CD4-positive, alpha-beta T cell (primary cell): ENCODE data around the gene BLACAT1. TPM values are rescaled to one million over a fixed set of nuclear protein-coding genes. Genes with fewer than 3 reads are reported as not detected.

ENCODE experiments used
- ATAC-seq: fragments of 200-7000 bp; cut with Tn5 transposase; one replicate; pipeline ENCODE4 v1.10.0; 2022; ENCODE audit warnings: mild to moderate bottlenecking; ENCODE audit not compliant: poor library complexity
- CTCF ChIA-PET: fragments of 350-600 bp; sonication (Branson Sonifier 250); formaldehyde crosslinking; loops from one replicate; lab custom pipeline; 2021; ENCODE audit warnings: antibody characterized with exemption, inconsistent platforms; lab: Charles Lee
- POLR2A ChIA-PET: fragments of 350-600 bp; sonication (Branson Sonifier 250); formaldehyde crosslinking; loops from one replicate; lab custom pipeline; 2021; ENCODE audit warnings: antibody characterized with exemption, inconsistent platforms; lab: Charles Lee
- DNase-seq, 14 experiments: peaks; one replicate each; pipeline ENCODE4 v3.0.0-alpha.2; 2013 to 2020; ENCODE audit warnings: mixed read lengths in 2 of 14
- H3K27ac ChIP-seq, 2 donors: one replicate each; pipeline versions ENCODE4 v1.5.1 to v1.7.0; 2013; ENCODE audit warnings: low read length in 2 of 2, low read depth in 1 of 2, mild to moderate bottlenecking in 1 of 2
- H3K27me3 ChIP-seq, 2 experiments: 1 replicate in 1 of 2; 2 replicates in 1 of 2; pipeline versions ENCODE4 v1.6.1 to v1.7.0; 2013; ENCODE audit warnings: low read length in 2 of 2, control low read depth in 1 of 2, mild to moderate bottlenecking in 1 of 2, moderate library complexity in 1 of 2; ENCODE audit not compliant: insufficient read depth in 2 of 2, control insufficient read depth in 1 of 2
- H3K36me3 ChIP-seq: one replicate; pipeline ENCODE4 v1.6.1; 2013; ENCODE audit warnings: low read length, control low read depth; ENCODE audit not compliant: insufficient read depth
- H3K4me1 ChIP-seq: one replicate; pipeline ENCODE4 v1.6.1; 2013; ENCODE audit warnings: low read length, control low read depth; ENCODE audit not compliant: insufficient read depth
- H3K4me3 ChIP-seq: one replicate; pipeline ENCODE4 v1.5.1; 2013; ENCODE audit warnings: mild to moderate bottlenecking, low read length, moderate library complexity
- H3K9me3 ChIP-seq, 2 experiments: 1 replicate in 1 of 2; 2 replicates in 1 of 2; pipeline versions ENCODE4 v1.6.1 to v1.7.0; 2013; ENCODE audit warnings: low read length in 2 of 2, mild to moderate bottlenecking in 2 of 2, control low read depth in 1 of 2, moderate library complexity in 1 of 2; ENCODE audit not compliant: control insufficient read depth in 1 of 2, insufficient read depth in 1 of 2
- H3K27ac Mint-ChIP-seq: one replicate; pipeline ENCODE4 v1.8.0; 2020; ENCODE audit warnings: mixed read lengths
- H3K27me3 Mint-ChIP-seq: one replicate; pipeline ENCODE4 v1.8.0; 2021; ENCODE audit warnings: mixed read lengths
- H3K36me3 Mint-ChIP-seq: one replicate; pipeline ENCODE4 v1.8.0; 2021; ENCODE audit warnings: low read depth, mixed read lengths
- H3K4me1 Mint-ChIP-seq: one replicate; pipeline ENCODE4 v1.8.0; 2021; ENCODE audit warnings: low read depth, mixed read lengths
- H3K4me3 Mint-ChIP-seq: one replicate; pipeline ENCODE4 v1.8.0; 2020; ENCODE audit warnings: mild to moderate bottlenecking, mixed read lengths
- H3K9me3 Mint-ChIP-seq: one replicate; pipeline ENCODE4 v1.8.0; 2020; ENCODE audit warnings: mixed read lengths
- intact Hi-C, 2 experiments: fragments of 100-400 bp; cut with DNase I in 1 of 2; cut with micrococcal nuclease in 1 of 2; formaldehyde crosslinking; loops; one replicate each; pipeline versions ENCODE4 v1.15.1 to v1.9.0; 2023 to 2025; cut with DNase I, micrococcal nuclease
- total RNA-seq, 174 experiments: library from RNA in 2 of 174; stranded (reverse) in 2 of 174; gene quantifications; one replicate each; pipeline ENCODE4 v1.2.3 and lab custom pipeline; 2021 to 2026
- TF ChIP-seq, protein P1 (sequence below): fragments of 200-600 bp; IDR thresholded peaks from one replicate; pipeline ENCODE4 v1.8.0; 2022; ENCODE audit warnings: antibody characterized with exemption, mild to moderate bottlenecking

Gene BLACAT1
- total RNA-seq, 2 experiments from 2014 or later: not detected

DNA sequence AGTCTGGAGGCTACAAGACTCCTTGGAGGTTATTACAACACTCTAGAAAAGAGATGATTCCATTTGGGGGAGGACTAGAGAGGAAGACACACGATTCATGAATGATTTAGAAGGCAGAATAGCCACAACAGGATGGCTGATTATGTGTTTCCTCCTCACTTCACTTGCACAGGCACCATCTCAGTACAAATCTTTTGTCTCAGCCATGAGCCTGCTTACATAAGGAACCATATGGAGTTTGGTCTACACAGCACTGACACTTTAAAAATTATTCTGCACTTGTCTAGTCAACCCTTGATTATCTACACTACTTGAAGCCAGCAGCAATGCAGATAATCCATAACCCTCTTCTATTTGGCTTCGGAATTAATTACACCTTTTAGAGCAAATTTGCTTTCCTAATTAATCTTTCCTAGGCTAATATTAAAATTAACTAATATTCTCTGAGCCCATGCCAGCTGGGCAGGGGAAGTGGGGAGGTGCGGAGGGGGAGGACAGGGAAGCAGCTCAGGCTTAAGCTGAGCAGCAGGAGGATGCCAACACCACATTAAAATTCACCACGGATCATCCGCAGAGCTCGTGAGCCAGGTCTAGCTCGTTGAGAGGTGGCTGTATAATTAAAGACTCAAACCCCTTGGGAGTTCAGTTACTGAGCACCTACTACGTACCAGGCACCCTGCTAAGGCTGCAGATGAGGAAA, 30.8 kb downstream of the BLACAT1 start:
- H3K4me1 ChIP-seq: no peaks in the 10 kb centered on the region
- no peaks in the 10 kb centered on the region for H3K9me3 Mint-ChIP-seq
- peaks cover 36% of the 10 kb centered on the region for H3K27me3 Mint-ChIP-seq
- ATAC-seq (no peak), DNase-seq (no peak)
- no peak overlapping the region for H3K4me3 ChIP-seq
- peaks cover 0 to 6% of the 10 kb centered on the region in 2 experiments for H3K27me3 ChIP-seq
- H3K27ac Mint-ChIP-seq: no peak overlapping the region
- H3K4me1 Mint-ChIP-seq: no peaks in the 10 kb centered on the region
- H3K4me3 Mint-ChIP-seq: no peak overlapping the region
- ChIA-PET POLR2A (interaction anchor here (1.5 kb wide), 1 partner anchor 16 kb away, joined by 3 read pairs; no protein-coding TSS in a partner anchor), CTCF (interaction anchor here (1.0 kb wide), 1 partner anchor 60 kb away, joined by 3 read pairs; no protein-coding TSS in a partner anchor)
- H3K27ac ChIP-seq: no peak overlapping the region
- H3K9me3 ChIP-seq: no peaks in the 10 kb centered on the region
- intact Hi-C loops: loop anchor here in 1 of 2 experiments (5.0 kb wide), 1 partner anchor 153 kb away; no protein-coding TSS in a partner anchor
- H3K36me3 ChIP-seq: no peaks in the 10 kb centered on the region
- H3K36me3 Mint-ChIP-seq: no peaks in the 10 kb centered on the region
- TF ChIP-seq, protein P1, sequence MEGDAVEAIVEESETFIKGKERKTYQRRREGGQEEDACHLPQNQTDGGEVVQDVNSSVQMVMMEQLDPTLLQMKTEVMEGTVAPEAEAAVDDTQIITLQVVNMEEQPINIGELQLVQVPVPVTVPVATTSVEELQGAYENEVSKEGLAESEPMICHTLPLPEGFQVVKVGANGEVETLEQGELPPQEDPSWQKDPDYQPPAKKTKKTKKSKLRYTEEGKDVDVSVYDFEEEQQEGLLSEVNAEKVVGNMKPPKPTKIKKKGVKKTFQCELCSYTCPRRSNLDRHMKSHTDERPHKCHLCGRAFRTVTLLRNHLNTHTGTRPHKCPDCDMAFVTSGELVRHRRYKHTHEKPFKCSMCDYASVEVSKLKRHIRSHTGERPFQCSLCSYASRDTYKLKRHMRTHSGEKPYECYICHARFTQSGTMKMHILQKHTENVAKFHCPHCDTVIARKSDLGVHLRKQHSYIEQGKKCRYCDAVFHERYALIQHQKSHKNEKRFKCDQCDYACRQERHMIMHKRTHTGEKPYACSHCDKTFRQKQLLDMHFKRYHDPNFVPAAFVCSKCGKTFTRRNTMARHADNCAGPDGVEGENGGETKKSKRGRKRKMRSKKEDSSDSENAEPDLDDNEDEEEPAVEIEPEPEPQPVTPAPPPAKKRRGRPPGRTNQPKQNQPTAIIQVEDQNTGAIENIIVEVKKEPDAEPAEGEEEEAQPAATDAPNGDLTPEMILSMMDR: no peak

DNA sequence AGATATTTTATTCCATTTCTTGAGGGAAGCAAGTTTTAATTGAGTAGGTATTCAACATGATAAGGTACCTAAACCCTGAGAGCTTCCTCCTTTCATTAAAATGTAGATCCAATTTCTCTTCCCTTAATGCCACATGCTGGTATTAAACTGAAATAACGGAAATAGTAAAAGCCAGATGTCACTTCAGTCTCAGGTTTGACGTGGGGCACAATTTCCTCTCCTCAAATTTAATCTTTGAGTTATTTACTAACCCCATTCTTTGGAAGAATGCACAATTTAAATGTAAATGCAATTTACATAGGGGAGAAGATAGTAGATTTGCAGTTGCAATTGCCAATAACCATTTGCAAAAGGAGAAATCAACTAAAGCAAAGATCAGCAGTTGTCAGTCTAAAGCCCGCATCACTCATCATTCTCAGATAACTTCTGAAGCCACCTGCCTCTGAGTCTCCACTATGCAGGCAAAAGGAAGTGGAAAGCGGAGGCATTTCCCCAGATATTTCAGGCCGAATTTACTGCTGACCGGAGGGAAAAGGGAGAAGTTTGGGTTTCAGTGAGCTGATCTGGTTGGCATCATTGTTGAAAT, 31.9 kb downstream of the BLACAT1 start:
- H3K27ac ChIP-seq: no peak overlapping the region
- no peaks in the 10 kb centered on the region for H3K4me1 ChIP-seq
- Mint-ChIP-seq H3K4me1 (no peaks in the 10 kb centered on the region), H3K27ac (no peak overlapping the region), H3K36me3 (no peaks in the 10 kb centered on the region), H3K4me3 (no peak overlapping the region), H3K27me3 (peaks cover 36% of the 10 kb centered on the region), H3K9me3 (no peaks in the 10 kb centered on the region)
- no peaks in the 10 kb centered on the region for H3K36me3 ChIP-seq
- H3K27me3 ChIP-seq: peaks cover 0 to 6% of the 10 kb centered on the region in 2 experiments
- TF ChIP-seq, protein P1: no peak
- H3K4me3 ChIP-seq: no peak overlapping the region
- ATAC-seq (no peak), DNase-seq (no peak)
- POLR2A ChIA-PET: interaction anchor here (1.5 kb wide), 1 partner anchor 17 kb away, joined by 3 read pairs; no protein-coding TSS in a partner anchor
- CTCF ChIA-PET: interaction anchor here (1.0 kb wide), 1 partner anchor 62 kb away, joined by 3 read pairs; no protein-coding TSS in a partner anchor
- intact Hi-C loops: no loop called here
- no peaks in the 10 kb centered on the region for H3K9me3 ChIP-seq

DNA sequence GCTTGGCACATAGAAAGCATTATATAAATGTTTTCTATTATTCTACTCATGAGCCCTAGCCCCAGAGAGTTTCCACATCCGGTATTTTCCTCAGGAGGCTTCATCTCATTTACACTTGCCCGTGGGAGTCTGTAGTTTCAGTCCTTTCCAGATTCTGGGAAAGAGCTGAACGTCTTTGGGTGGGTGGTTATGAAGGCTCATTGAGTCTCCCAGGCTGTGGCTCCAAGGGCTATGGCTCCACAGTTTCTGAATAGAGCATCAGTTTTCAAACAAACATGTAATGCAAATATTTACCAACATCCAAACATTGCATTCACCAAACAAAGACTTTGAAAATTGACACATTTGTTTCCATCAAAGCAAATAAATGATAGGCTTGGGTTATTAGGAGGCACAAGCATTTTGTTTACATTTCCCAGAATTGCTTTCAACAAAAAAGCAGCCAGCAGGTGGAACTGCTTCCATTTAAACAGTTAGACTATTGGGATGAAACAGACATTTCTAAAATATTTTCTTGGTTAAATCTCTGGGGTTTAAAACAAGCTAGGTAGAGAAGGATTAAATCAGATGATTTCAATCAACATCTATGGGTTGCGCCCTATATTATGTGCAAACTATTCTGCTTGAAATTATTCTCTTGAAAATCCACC, 32.7 kb downstream of the BLACAT1 start:
- peaks cover 0 to 6% of the 10 kb centered on the region in 2 experiments for H3K27me3 ChIP-seq
- TF ChIP-seq, protein P1: no peak
- no peak for ATAC-seq
- H3K27ac ChIP-seq: no peak overlapping the region
- Mint-ChIP-seq H3K27me3 (peaks cover 37% of the 10 kb centered on the region), H3K9me3 (no peaks in the 10 kb centered on the region), H3K4me1 (no peaks in the 10 kb centered on the region), H3K36me3 (no peaks in the 10 kb centered on the region), H3K4me3 (no peak overlapping the region), H3K27ac (no peak overlapping the region)
- no peaks in the 10 kb centered on the region for H3K4me1 ChIP-seq
- H3K9me3 ChIP-seq: no peaks in the 10 kb centered on the region
- H3K4me3 ChIP-seq: no peak overlapping the region
- H3K36me3 ChIP-seq: no peaks in the 10 kb centered on the region
- POLR2A ChIA-PET: no interaction called here
- CTCF ChIA-PET: no interaction called here
- no peak for DNase-seq
- intact Hi-C loops: no loop called here
